LNCaP clone FGC (cell line): Measurements from ENCODE around the gene RCAN3.

ENCODE experiments used
- DNase-seq: peaks from one replicate; pipeline ENCODE4 v3.0.0-alpha.2; 2011; ENCODE audit warnings: low read depth
- H3K4me3 ChIP-seq: 2 replicates; pipeline ENCODE4 v1.5.1; 2011; ENCODE audit warnings: mild to moderate bottlenecking, low read depth, low read length, control low read depth
- CTCF ChIP-seq: IDR thresholded peaks from 2 replicates; pipeline ENCODE4 v1.5.1; 2012; ENCODE audit warnings: mild to moderate bottlenecking; ENCODE audit not compliant: control insufficient read depth, insufficient read depth; ENCODE audit errors: extremely low read depth

RCAN3 gene

GRCh38 chr1:24463776-24464735 is 38.6 kb upstream of the RCAN3 start:
- TF ChIP-seq CTCF: no peak
- DNase-seq: no peak
- no peak overlapping the region for H3K4me3 ChIP-seq

GRCh38 chr1:24465099-24465498 is 37.5 kb upstream of the RCAN3 start:
- no peak for TF ChIP-seq CTCF
- no peak overlapping the region for H3K4me3 ChIP-seq
- DNase-seq: no peak

- DNase-seq: no peak
These were observed 37.0 kb upstream of the RCAN3 start for GRCh38 chr1:24465638-24466037.

GRCh38 chr1:24468685-24469316 is 33.8 kb upstream of the RCAN3 start:
- no peak overlapping the region for H3K4me3 ChIP-seq
- no peak for DNase-seq
- TF ChIP-seq CTCF: no peak

More at GRCh38 chr1:24465638-24466037, 37.0 kb upstream of the RCAN3 start:
- TF ChIP-seq CTCF: no peak
- no peak overlapping the region for H3K4me3 ChIP-seq

GRCh38 chr1:24470592-24470991 is 32.0 kb upstream of the RCAN3 start:
- TF ChIP-seq CTCF: no peak
- DNase-seq: no peak
- no peak overlapping the region for H3K4me3 ChIP-seq

- DNase-seq: no peak
- TF ChIP-seq CTCF: no peak
- H3K4me3 ChIP-seq: no peak overlapping the region
These were observed 29.9 kb upstream of the RCAN3 start for GRCh38 chr1:24472527-24473251.
